GM10266 (cell line): ENCODE measurements around the gene TEX22.

Experiments
- DNase-seq: peaks from one replicate; pipeline ENCODE4 v3.0.0; 2012; ENCODE audit errors: extremely low spot score
- CTCF ChIP-seq: IDR thresholded peaks from 2 replicates; pipeline ENCODE4 v1.5.1; 2012; ENCODE audit warnings: mild to moderate bottlenecking, low read depth; ENCODE audit not compliant: control insufficient read depth, insufficient read depth; ENCODE audit errors: missing control alignments

Gene TEX22

DNA sequence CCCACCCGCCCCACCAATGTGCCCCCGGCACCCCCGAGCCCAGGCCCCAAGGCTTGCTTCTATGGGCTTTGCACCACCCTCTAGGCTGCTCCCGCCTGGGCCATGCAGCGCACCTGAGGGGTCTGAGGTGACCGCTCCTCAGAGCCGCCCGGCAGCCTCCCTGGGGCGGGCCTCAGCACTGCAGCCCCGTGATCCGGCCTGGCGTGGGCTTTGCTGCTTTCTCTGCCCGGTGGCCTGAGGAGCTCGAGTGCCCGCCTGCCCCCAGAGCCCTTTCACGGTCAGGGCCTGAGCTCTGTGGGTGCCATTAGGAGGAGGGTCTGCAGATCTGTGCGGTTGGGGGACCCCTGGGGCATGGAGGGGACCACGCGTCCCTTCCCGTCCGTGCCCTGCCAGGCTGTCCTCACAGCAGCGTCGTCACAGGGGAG lies 27.5 kb downstream of the TEX22 start:
- no peak for TF ChIP-seq CTCF
- DNase-seq, result no peak

DNA sequence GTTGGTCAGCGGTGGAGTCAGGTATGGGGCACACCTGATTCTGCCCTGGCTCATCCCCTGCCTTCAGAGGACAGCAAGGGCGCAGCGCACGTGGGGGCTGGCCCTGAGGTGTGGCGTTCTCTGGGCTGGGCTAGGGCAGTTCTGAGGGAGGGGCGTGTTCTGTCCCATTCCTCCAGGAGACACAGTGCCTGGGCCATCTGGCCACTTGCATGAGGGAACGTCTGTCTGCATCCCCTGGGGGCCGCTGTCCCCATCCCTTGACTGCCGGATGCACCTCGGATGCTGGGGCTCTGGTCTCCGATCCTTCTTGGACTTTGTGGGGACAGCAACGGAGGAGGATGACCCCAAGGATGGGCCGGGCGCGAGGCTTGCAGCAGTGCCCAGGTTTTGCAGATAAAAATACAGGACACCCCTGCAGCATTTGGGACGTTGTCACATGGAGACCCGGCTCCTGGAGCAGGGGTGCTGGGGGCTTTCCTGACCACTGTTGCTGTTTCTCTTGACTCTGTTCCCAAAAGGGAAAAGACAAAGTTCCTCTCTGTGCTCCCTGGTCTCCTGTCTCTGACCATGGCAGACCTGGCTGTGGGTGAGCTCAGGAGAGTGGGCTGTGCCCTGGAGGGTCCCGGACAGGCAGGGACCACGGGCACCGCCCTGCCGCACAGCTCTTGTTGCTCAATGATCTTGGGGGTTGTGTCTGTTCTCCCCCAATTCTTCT lies 28.2 kb downstream of the TEX22 start:
- no peak for TF ChIP-seq CTCF
- no peak for DNase-seq

GRCh38 chr14:105427412-105427811 lies 29.1 kb downstream of the TEX22 start:
- DNase-seq, result no peak
- no peak for TF ChIP-seq CTCF

DNA sequence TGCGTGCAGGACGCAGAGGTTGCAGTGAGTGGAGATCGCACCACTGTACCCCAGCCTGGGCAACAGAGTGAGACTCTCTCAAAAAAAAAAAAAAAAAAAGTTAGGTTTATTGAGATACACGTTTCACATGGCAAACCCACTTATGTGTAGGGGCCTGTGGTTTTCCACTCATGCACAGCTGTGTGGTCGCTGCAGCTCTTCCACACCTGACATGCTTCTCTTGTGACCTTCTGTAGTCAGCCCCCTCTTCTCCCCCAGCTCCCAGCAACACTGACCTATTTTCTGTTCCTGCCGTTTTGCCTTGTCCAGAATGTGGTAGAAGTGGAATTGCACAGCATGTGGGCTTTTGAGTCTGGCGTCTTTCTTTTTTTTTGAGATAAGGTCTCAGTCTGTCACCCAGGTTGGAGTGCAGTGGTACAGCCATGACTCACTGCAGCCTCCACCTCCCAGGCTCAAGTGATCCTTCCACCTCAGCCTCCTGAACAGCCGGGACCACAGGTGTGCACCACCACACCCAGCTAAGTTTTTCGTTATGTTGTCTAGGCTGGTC lies 29.7 kb downstream of the TEX22 start:
- DNase-seq, result no peak
- TF ChIP-seq CTCF, result no peak

DNA sequence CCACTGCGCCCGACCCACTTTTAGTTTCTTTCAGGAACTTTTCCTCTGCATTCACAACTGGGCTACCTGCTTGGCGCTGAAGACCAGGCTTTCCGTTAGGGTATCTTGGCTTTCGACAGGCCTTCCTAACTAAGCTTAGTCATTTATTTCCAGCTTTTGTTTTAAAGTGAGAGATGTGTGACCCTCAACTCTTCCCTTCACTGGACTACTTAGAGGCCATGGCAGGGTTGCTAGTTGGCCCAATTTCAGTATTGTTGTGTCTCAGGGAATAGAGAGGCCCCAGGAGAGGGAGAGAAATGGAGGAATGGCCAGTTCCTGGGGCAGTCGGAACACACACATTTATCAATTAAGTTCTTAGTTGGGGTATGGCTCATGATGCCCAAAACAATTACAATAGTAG lies 31.7 kb downstream of the TEX22 start:
- DNase-seq, result no peak
- TF ChIP-seq CTCF, result no peak

DNA sequence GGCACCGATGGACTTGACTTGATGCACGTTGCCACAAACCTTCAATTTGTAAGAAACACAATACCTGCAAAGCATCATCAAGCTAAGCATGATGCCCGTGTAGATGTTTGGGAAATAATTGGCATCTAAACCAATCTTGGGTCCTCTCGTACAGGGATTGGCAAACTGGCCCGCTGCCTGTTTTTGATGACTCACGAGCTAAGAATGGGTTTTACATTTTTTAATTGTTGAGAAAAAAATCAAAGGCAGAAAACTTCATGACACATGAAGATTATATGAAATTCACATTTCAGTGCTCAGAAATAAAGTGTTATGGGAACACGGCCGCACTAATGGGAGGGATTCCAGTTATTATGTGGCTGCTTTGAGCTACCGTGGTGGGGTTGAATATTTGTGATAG lies 32.2 kb downstream of the TEX22 start:
- no peak for TF ChIP-seq CTCF
- DNase-seq, result no peak

DNA sequence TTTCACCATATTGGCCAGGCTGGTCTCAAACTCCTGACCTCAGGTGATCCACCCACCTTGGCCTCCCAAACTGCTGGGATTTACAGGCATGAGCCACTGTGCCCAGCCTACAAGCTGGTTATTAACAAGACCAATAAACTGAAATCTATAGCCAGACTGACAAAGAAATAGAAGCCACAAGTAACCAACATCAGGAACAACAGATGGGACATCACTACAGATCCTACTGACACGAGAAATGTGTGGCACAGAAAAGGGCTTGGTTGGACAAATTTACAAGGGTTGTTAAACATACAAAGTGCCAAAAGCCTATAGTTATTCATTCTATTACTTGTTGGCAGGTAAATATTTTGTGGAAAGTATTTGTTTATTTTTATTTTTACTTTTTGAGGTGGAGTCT lies 32.9 kb downstream of the TEX22 start:
- TF ChIP-seq CTCF, result no peak
- DNase-seq, result no peak
